HepG2 (cell line): ENCODE data around the gene SNAP25. TPM values are rescaled to one million over a fixed set of nuclear protein-coding genes. Genes with fewer than 3 reads are reported as not detected.
A peak's percentile ranks its signal among the peaks of the same experiment; 100 is the strongest.

ENCODE experiments used
- CENPT ChIP-seq: sonication (generic); formaldehyde crosslinking; IDR thresholded peaks from 2 replicates; pipeline ENCODE4 v1.8.0; 2022; ENCODE audit warnings: low read depth, mild to moderate bottlenecking, moderate library complexity, missing genetic modification reagents
- GFI1 ChIP-seq: sonication (generic); formaldehyde crosslinking; IDR thresholded peaks from 2 replicates; pipeline ENCODE4 v1.5.0; 2020; ENCODE audit warnings: missing genetic modification reagents, mild to moderate bottlenecking, borderline replicate concordance
- HDAC2 ChIP-seq: sonication (generic); formaldehyde crosslinking; IDR thresholded peaks from 2 replicates; pipeline ENCODE4 v1.4.0; 2020; ENCODE audit warnings: missing genetic modification reagents
- KMT2B ChIP-seq: IDR thresholded peaks from 2 replicates; pipeline ENCODE4 v1.6.1; 2016; ENCODE audit warnings: missing genetic modification reagents, missing compliant biosample characterization
- POLR2AphosphoS5 ChIP-seq: IDR thresholded peaks from 2 replicates; pipeline ENCODE4 v1.6.1; 2012; ENCODE audit warnings: low read depth, low read length
- SCMH1 ChIP-seq: sonication (generic); formaldehyde crosslinking; IDR thresholded peaks from 2 replicates; pipeline ENCODE4 v1.9.0; 2021; ENCODE audit warnings: missing genetic modification reagents, mild to moderate bottlenecking, borderline replicate concordance
- SOX6 ChIP-seq, 2 experiments: fragments of 450-650 bp in 1 of 2; sonication (generic) in 1 of 2; formaldehyde crosslinking in 1 of 2; IDR thresholded peaks; 2 replicates each; pipeline versions ENCODE4 v1.4.0 to v1.6.1; 2017 to 2020; ENCODE audit warnings: antibody characterized with exemption in 1 of 2, mild to moderate bottlenecking in 1 of 2, missing genetic modification reagents in 1 of 2
- WIZ ChIP-seq: sonication (generic); formaldehyde crosslinking; IDR thresholded peaks from 2 replicates; pipeline ENCODE4 v1.5.1; 2020; ENCODE audit warnings: mild to moderate bottlenecking, missing genetic modification reagents
- XBP1 ChIP-seq: sonication (generic); formaldehyde crosslinking; IDR thresholded peaks from 2 replicates; pipeline ENCODE4 v1.5.0; 2020; ENCODE audit warnings: missing genetic modification reagents
- ZNF138 ChIP-seq: sonication (generic); formaldehyde crosslinking; IDR thresholded peaks from 2 replicates; pipeline ENCODE4 v1.5.0; 2020; ENCODE audit warnings: mild to moderate bottlenecking, low read depth, missing genetic modification reagents
- ZNF546 ChIP-seq: sonication (generic); formaldehyde crosslinking; conservative IDR thresholded peaks from 2 replicates; pipeline ENCODE4 v1.8.1; 2023; ENCODE audit warnings: mild to moderate bottlenecking, missing genetic modification reagents
- ZNF670 ChIP-seq: sonication (generic); formaldehyde crosslinking; IDR thresholded peaks from 2 replicates; pipeline ENCODE4 v1.8.0; 2022; ENCODE audit warnings: mild to moderate bottlenecking, missing genetic modification reagents, borderline replicate concordance
- ZNF768 ChIP-seq: sonication (generic); formaldehyde crosslinking; IDR thresholded peaks from 2 replicates; pipeline ENCODE4 v1.4.0; 2020; ENCODE audit warnings: missing genetic modification reagents
- ZNF782 ChIP-seq: sonication (generic); formaldehyde crosslinking; IDR thresholded peaks from 2 replicates; pipeline ENCODE4 v1.4.0; 2020; ENCODE audit warnings: missing genetic modification reagents, mild to moderate bottlenecking, borderline replicate concordance
- polyA plus RNA-seq, 8 experiments: library from polyadenylated mRNA; depleted of rRNA in 3 of 8; stranded (reverse) in 7 of 8; unstranded in 1 of 8; fragments of >200 nt; fragmentation: Illumina TruSeq in 4 of 8; extraction: Trizol in 4 of 8; gene quantifications; 2 replicates each; pipeline versions ENCODE4 v1.2.1 to v1.2.3, GENCODE V29; 2011 to 2016; ENCODE audit warnings: low read depth in 4 of 8, missing spikeins in 1 of 8, mixed read lengths in 1 of 8; ENCODE audit not compliant: insufficient read depth in 1 of 8
- total RNA-seq, 5 experiments: library from RNA; depleted of rRNA; stranded (reverse); fragments of >200 nt; fragmentation: Illumina TruSeq; extraction: Trizol; gene quantifications; 2 replicates each; pipeline ENCODE4 v1.2.3, GENCODE V29; 2016; ENCODE audit warnings: low read depth in 1 of 5
- TF ChIP-seq, protein P1 (sequence below): sonication (generic); formaldehyde crosslinking; IDR thresholded peaks from 2 replicates; pipeline ENCODE4 v1.8.1; 2023; ENCODE audit warnings: mild to moderate bottlenecking, missing genetic modification reagents
- TF ChIP-seq, protein P2 (sequence below): sonication (generic); formaldehyde crosslinking; IDR thresholded peaks from 2 replicates; pipeline ENCODE4 v1.5.1; 2020; ENCODE audit warnings: mild to moderate bottlenecking, missing genetic modification reagents
- TF ChIP-seq, protein P3 (sequence below): sonication (generic); formaldehyde crosslinking; IDR thresholded peaks from 2 replicates; pipeline ENCODE4 v1.4.0; 2020; ENCODE audit warnings: missing genetic modification reagents
- TF ChIP-seq, protein P4 (sequence below): sonication (generic); formaldehyde crosslinking; IDR thresholded peaks from 2 replicates; pipeline ENCODE4 v1.4.0; 2020; ENCODE audit warnings: missing genetic modification reagents

SNAP25 gene
- total and polyA plus RNA-seq, 2 of the 13 experiments (the other 11 are each of a cell fraction or from before 2014, with no cell fraction given) = not detected

DNA sequence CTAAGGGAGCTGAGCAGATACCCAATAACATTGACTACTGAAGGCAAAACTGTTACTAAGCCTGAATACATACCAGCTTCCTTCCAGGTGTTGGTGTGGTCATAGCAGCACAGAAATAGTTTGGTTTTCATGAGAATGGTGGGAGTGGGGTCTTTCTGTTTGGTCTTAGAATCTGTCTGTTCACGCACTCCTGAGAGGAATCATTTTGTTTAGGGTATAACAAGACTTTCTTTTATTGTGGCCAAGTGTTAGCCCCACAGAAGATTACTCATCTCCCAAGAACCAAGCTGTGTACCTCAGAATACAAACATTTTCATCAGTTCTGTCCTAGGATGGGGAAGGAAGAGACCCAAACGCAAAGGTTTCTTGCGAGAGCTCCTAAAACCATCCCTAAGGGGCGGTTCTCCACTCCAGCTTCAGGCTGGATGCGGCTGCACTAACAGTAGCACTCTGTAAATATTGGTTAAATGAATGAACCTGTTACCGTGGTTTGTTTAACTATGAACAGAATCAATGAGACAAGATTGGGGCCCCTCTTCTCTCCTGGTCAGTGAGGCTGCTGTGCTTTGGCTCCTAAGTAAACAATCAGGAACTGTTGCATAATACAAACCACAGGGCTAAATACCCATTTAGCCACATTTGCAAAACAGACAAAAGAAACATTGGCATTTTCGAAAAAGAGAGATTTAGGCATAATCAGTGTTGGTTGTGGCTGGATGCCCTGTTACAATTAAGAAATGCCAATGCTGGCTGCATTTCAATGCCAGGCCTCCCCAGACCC is 44.9 kb downstream of the SNAP25 start (continued):
- TF ChIP-seq POLR2AphosphoS5 (no peak), ZNF768 (no peak; the same call in 1 of the 2 replicates), HDAC2 (CRISPR knock-in tag) (peak; percentile 99), KMT2B (CRISPR knock-in tag) (peak; percentile 21; the same call in 1 of the 2 replicates), GFI1 (peak; percentile 100), SCMH1 (CRISPR knock-in tag) (no peak), ZNF782 (no peak), WIZ (CRISPR knock-in tag) (no peak; the same call in 1 of the 2 replicates), SOX6 (IDR thresholded peaks at IDR 0.05) (no peak), SOX6 (CRISPR knock-in tag; IDR thresholded peaks at IDR 0.05) (peak; percentile 98), ZNF138 (no peak), ZNF670 (CRISPR knock-in tag) (peak; percentile 91; the same call in 1 of the 2 replicates), CENPT (CRISPR knock-in tag) (no peak), ZNF546 (no peak), XBP1 (CRISPR knock-in tag) (no peak)
- TF ChIP-seq, protein P1, sequence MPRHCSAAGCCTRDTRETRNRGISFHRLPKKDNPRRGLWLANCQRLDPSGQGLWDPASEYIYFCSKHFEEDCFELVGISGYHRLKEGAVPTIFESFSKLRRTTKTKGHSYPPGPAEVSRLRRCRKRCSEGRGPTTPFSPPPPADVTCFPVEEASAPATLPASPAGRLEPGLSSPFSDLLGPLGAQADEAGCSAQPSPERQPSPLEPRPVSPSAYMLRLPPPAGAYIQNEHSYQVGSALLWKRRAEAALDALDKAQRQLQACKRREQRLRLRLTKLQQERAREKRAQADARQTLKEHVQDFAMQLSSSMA (CRISPR knock-in tag) = peak; percentile 67; the same call in 1 of the 2 replicates
- TF ChIP-seq, protein P2, sequence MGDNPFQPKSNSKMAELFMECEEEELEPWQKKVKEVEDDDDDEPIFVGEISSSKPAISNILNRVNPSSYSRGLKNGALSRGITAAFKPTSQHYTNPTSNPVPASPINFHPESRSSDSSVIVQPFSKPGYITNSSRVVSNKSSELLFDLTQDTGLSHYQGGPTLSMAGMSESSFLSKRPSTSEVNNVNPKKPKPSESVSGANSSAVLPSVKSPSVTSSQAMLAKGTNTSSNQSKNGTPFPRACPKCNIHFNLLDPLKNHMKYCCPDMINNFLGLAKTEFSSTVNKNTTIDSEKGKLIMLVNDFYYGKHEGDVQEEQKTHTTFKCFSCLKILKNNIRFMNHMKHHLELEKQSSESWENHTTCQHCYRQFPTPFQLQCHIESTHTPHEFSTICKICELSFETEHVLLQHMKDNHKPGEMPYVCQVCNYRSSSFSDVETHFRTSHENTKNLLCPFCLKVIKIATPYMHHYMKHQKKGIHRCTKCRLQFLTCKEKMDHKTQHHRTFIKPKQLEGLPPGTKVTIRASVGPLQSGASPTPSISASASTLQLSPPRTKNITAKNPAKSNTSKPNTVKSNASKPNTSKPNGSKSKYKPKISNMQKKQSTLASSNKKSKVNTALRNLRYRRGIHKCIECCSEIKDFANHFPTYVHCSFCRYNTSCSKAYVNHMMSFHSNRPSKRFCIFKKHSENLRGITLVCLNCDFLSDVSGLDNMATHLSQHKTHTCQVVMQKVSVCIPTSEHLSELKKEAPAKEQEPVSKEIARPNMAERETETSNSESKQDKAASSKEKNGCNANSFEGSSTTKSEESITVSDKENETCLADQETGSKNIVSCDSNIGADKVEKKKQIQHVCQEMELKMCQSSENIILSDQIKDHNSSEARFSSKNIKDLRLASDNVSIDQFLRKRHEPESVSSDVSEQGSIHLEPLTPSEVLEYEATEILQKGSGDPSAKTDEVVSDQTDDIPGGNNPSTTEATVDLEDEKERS (CRISPR knock-in tag) = peak; percentile 93; the same call in 1 of the 2 replicates
- TF ChIP-seq, protein P3, sequence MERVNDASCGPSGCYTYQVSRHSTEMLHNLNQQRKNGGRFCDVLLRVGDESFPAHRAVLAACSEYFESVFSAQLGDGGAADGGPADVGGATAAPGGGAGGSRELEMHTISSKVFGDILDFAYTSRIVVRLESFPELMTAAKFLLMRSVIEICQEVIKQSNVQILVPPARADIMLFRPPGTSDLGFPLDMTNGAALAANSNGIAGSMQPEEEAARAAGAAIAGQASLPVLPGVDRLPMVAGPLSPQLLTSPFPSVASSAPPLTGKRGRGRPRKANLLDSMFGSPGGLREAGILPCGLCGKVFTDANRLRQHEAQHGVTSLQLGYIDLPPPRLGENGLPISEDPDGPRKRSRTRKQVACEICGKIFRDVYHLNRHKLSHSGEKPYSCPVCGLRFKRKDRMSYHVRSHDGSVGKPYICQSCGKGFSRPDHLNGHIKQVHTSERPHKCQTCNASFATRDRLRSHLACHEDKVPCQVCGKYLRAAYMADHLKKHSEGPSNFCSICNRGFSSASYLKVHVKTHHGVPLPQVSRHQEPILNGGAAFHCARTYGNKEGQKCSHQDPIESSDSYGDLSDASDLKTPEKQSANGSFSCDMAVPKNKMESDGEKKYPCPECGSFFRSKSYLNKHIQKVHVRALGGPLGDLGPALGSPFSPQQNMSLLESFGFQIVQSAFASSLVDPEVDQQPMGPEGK = peak; percentile 83
- TF ChIP-seq, protein P4, sequence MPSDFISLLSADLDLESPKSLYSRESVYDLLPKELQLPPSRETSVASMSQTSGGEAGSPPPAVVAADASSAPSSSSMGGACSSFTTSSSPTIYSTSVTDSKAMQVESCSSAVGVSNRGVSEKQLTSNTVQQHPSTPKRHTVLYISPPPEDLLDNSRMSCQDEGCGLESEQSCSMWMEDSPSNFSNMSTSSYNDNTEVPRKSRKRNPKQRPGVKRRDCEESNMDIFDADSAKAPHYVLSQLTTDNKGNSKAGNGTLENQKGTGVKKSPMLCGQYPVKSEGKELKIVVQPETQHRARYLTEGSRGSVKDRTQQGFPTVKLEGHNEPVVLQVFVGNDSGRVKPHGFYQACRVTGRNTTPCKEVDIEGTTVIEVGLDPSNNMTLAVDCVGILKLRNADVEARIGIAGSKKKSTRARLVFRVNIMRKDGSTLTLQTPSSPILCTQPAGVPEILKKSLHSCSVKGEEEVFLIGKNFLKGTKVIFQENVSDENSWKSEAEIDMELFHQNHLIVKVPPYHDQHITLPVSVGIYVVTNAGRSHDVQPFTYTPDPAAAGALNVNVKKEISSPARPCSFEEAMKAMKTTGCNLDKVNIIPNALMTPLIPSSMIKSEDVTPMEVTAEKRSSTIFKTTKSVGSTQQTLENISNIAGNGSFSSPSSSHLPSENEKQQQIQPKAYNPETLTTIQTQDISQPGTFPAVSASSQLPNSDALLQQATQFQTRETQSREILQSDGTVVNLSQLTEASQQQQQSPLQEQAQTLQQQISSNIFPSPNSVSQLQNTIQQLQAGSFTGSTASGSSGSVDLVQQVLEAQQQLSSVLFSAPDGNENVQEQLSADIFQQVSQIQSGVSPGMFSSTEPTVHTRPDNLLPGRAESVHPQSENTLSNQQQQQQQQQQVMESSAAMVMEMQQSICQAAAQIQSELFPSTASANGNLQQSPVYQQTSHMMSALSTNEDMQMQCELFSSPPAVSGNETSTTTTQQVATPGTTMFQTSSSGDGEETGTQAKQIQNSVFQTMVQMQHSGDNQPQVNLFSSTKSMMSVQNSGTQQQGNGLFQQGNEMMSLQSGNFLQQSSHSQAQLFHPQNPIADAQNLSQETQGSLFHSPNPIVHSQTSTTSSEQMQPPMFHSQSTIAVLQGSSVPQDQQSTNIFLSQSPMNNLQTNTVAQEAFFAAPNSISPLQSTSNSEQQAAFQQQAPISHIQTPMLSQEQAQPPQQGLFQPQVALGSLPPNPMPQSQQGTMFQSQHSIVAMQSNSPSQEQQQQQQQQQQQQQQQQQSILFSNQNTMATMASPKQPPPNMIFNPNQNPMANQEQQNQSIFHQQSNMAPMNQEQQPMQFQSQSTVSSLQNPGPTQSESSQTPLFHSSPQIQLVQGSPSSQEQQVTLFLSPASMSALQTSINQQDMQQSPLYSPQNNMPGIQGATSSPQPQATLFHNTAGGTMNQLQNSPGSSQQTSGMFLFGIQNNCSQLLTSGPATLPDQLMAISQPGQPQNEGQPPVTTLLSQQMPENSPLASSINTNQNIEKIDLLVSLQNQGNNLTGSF (CRISPR knock-in tag) = no peak
